MM.1S (cell line): ENCODE data around the gene TBL1Y.

Experiments used
- CTCF ChIP-seq: fragments of 300-600 bp; sonication (generic); IDR thresholded peaks from 2 replicates; pipeline ENCODE4 v1.5.1; 2016; ENCODE audit warnings: antibody characterized with exemption, low read length, mixed read lengths
- EZH2 ChIP-seq: fragments of 300-600 bp; sonication (generic); optimal IDR thresholded peaks from 2 replicates; pipeline ENCODE3; 2017; ENCODE audit warnings: low read depth, mild to moderate bottlenecking, antibody characterized with exemption, low read length, mixed read lengths
- EZH2phosphoT487 ChIP-seq: fragments of 300-600 bp; sonication (generic); IDR thresholded peaks from 2 replicates; pipeline ENCODE4 v1.6.1; 2018; ENCODE audit warnings: antibody characterized with exemption, low read length

- TF ChIP-seq CTCF (no peak), EZH2phosphoT487 (no peak), EZH2 (no peak)
Observed at GRCh38 chrY:7107179-7107578, 196.7 kb downstream of the TBL1Y start.
